Endometrial microvascular endothelial cells (primary cell): ENCODE data around the gene CD19. TPM values are rescaled to one million over a fixed set of nuclear protein-coding genes. Genes with fewer than 3 reads are reported as not detected.
"Not testable (repeated sequence)": the region's sequence is repeated elsewhere in the genome, so short reads cannot be mapped to it uniquely, and the experiment has no call there.

ENCODE experiments used
- in situ Hi-C: cut with HindIII; loops from 2 replicates; pipeline ENCODE4 v1.10.0; 2017; ENCODE audit warnings: low sequenced_read_pairs, low pct_unique_long_range_greater_than_20kb; ENCODE audit errors: inconsistent ontology term
- total RNA-seq: library from RNA; depleted of rRNA; stranded (reverse); fragments of >200 nt; gene quantifications from one replicate; pipeline ENCODE4 v1.2.3, GENCODE V29; 2015; ENCODE audit errors: inconsistent ontology term

CD19 gene
- total RNA-seq, 1 donor from 2014 or later = not detected

GRCh38 chr16:28905229-28905754, 26.5 kb upstream of the CD19 start:
- in situ Hi-C loops = no loop called here

- in situ Hi-C loops = no loop called here
These were observed 25.9 kb upstream of the CD19 start for GRCh38 chr16:28905800-28906372.

GRCh38 chr16:28910086-28911031, 21.4 kb upstream of the CD19 start:
- in situ Hi-C loops = no loop called here

- in situ Hi-C loops = no loop called here
These were observed 19.2 kb upstream of the CD19 start for GRCh38 chr16:28912558-28912957.

GRCh38 chr16:28913946-28914724, 17.6 kb upstream of the CD19 start:
- in situ Hi-C loops = no loop called here

- in situ Hi-C loops = no loop called here
These were observed 16.6 kb upstream of the CD19 start for GRCh38 chr16:28915181-28915580.

GRCh38 chr16:28917095-28917494, 14.7 kb upstream of the CD19 start:
- in situ Hi-C loops = no loop called here

- in situ Hi-C loops = no loop called here
These were observed 13.1 kb upstream of the CD19 start for GRCh38 chr16:28918698-28919097.

- in situ Hi-C loops = no loop called here
These were observed 8.6 kb upstream of the CD19 start for GRCh38 chr16:28923231-28923587.

GRCh38 chr16:28923652-28924398, 7.9 kb upstream of the CD19 start:
- in situ Hi-C loops = no loop called here

- in situ Hi-C loops = no loop called here
These were observed 7.4 kb upstream of the CD19 start for GRCh38 chr16:28924399-28924761.

- in situ Hi-C loops = no loop called here
These were observed 6.9 kb upstream of the CD19 start, which contains the start of gene RABEP2 for GRCh38 chr16:28924762-28925385. Gene RABEP2, minus strand, starts transcription at chr16:28925238. Its CDS starts 75 bp downstream, at chr16:28925163.

- in situ Hi-C loops = no loop called here
These were observed 6.2 kb upstream of the CD19 start for GRCh38 chr16:28925386-28926228.

GRCh38 chr16:28926284-28926683, 5.5 kb upstream of the CD19 start:
- in situ Hi-C loops = not testable (repeated sequence)

GRCh38 chr16:28927815-28928214, 4.0 kb upstream of the CD19 start:
- in situ Hi-C loops = no loop called here

GRCh38 chr16:28930203-28930602, 1.6 kb upstream of the CD19 start:
- in situ Hi-C loops = no loop called here

GRCh38 chr16:28930652-28931051, 1.1 kb upstream of the CD19 start:
- in situ Hi-C loops = no loop called here
